Ovary (tissue), 9 donors: ENCODE results near the gene VCP. TPM values are rescaled to one million over a fixed set of nuclear protein-coding genes. Genes with fewer than 3 reads are reported as not detected.

Experiments used
- DNase-seq, 5 donors: peaks; one replicate each; pipeline ENCODE4 v3.0.0-alpha.2; 2019 to 2020
- H3K27ac ChIP-seq, 2 donors: fragments of 200-600 bp; one replicate each; pipeline versions ENCODE4 v1.5.1 to v1.8.0; 2019 to 2022
- H3K27me3 ChIP-seq: fragments of 200-600 bp; one replicate; pipeline ENCODE4 v1.8.0; 2022
- H3K36me3 ChIP-seq: fragments of 200-600 bp; sonication (generic); one replicate; pipeline ENCODE4 v1.5.1; 2019
- H3K4me1 ChIP-seq: one replicate; pipeline ENCODE4 v1.8.1; 2013; ENCODE audit warnings: mild to moderate bottlenecking, moderate library complexity; ENCODE audit not compliant: insufficient read depth
- H3K4me3 ChIP-seq: fragments of 200-600 bp; sonication (generic); one replicate; pipeline ENCODE4 v1.5.1; 2017
- H3K9me3 ChIP-seq, 2 donors: fragments of 200-600 bp in 1 of 2; sonication (generic) in 1 of 2; one replicate each; pipeline versions ENCODE4 v1.5.1 to v1.8.1; 2013 to 2019; ENCODE audit warnings: mild to moderate bottlenecking in 1 of 2, moderate library complexity in 1 of 2
- CTCF ChIP-seq, 3 donors: fragments of 450-650 bp in 2 of 3; fragments of 200-600 bp in 1 of 3; IDR thresholded peaks; one replicate each; pipeline versions ENCODE4 v1.5.1 to v1.8.0; 2016 to 2022; ENCODE audit warnings: antibody characterized with exemption in 3 of 3, mild to moderate bottlenecking in 1 of 3
- EP300 ChIP-seq: sonication (generic); formaldehyde crosslinking; IDR thresholded peaks from one replicate; pipeline ENCODE4 v1.6.1; 2017; ENCODE audit warnings: antibody characterized with exemption
- POLR2A ChIP-seq: fragments of 450-650 bp; IDR thresholded peaks from one replicate; pipeline ENCODE4 v1.6.1; 2017; ENCODE audit warnings: antibody characterized with exemption, mild to moderate bottlenecking, moderate library complexity
- WGBS, 3 donors: extraction: QIAGEN DNeasy Blood & Tissue Kit in 1 of 3; methylation state at CpG; one replicate each; pipeline versions ENCODE4 v1.1.5 to v1.1.7; 2013 to 2017; 5-methylcytosine and 5-hydroxymethylcytosine counted together
- intact Hi-C, 4 donors: fragments of 100-400 bp; cut with DNase I; formaldehyde crosslinking; loops; one replicate each; pipeline versions ENCODE4 v1.11.0 to v1.15.1; 2022 to 2023
- polyA plus RNA-seq, 2 donors: library from polyadenylated mRNA; stranded (reverse); fragments of 200-250 nt in 1 of 2; fragments of 350-450 nt in 1 of 2; fragmentation: Illumina TruSeq in 1 of 2; extraction: RNeasy Lipid Tissue Mini Kit (QIAGEN cat#74804) in 1 of 2; gene quantifications; one replicate each; pipeline ENCODE4 v1.2.3, GENCODE V29; 2013 to 2014
- total RNA-seq, 7 donors: library from RNA; depleted of rRNA in 2 of 7; stranded (reverse); fragments of >200 nt in 2 of 7; fragmentation: NEBNext Ultra II Directional in 3 of 7; extraction: Animal tissue kit (Norgen Biotek cat#: 25700) in 3 of 7; gene quantifications; one replicate each; pipeline versions ENCODE4 v1.1.0 to v1.2.4, GENCODE V29; 2016 to 2023
- donor health status: DM: no; HTN: no; CAD: no; lungs with moderate emphysema.
- donor health status: DM: no; HTN: no; CAD: no.
- donor health status: Bipolar disorder and iron deficiency.
- donor health status: DM: yes; HTN: yes; CAD: no.
- donor health status: DM: no; HTN: no; CAD: no.
- donor health status: DM: yes; HTN: yes; CAD: no.

VCP gene
- total and polyA plus RNA-seq, 9 donors = 78.0 to 276 (median 149) TPM

GRCh38 chr9:35107297-35108290, 35.2 kb upstream of the VCP start:
- no peak for TF ChIP-seq POLR2A
- TF ChIP-seq EP300 = no peak
- no peak for TF ChIP-seq CTCF (IDR thresholded peaks at IDR 0.05)
- WGBS, 3 donors = 75 to 79% (median 79%) methylated on average over 18 of the region's 18 CpGs
- H3K27ac ChIP-seq = no peak overlapping the region
- DNase-seq = no peak
- H3K4me1 ChIP-seq = peaks cover 11% of the 10 kb centered on the region
- no peak overlapping the region for H3K4me3 ChIP-seq
- intact Hi-C loops = no loop called here
- no peaks in the 10 kb centered on the region for H3K36me3 ChIP-seq
- H3K9me3 ChIP-seq = no peaks in the 10 kb centered on the region
- H3K27me3 ChIP-seq = no peaks in the 10 kb centered on the region

- intact Hi-C loops = no loop called here
- no peak for DNase-seq
- TF ChIP-seq CTCF (IDR thresholded peaks at IDR 0.05) = no peak
- no peak for TF ChIP-seq POLR2A
- TF ChIP-seq EP300 = no peak
- Histone ChIP-seq H3K36me3 (no peaks in the 10 kb centered on the region), H3K27me3 (no peaks in the 10 kb centered on the region), H3K27ac (no peak overlapping the region), H3K9me3 (no peaks in the 10 kb centered on the region), H3K4me1 (peaks cover 20% of the 10 kb centered on the region), H3K4me3 (no peak overlapping the region)
- 84 to 87% (median 84%) methylated on average over 7 of the region's 7 CpGs for WGBS, 3 donors
Measured at GRCh38 chr9:35106343-35106730, 33.9 kb upstream of the VCP start.

GRCh38 chr9:35105571-35106342, 33.3 kb upstream of the VCP start:
- Histone ChIP-seq H3K4me1 (peaks cover 20% of the 10 kb centered on the region), H3K9me3 (no peaks in the 10 kb centered on the region), H3K27me3 (no peaks in the 10 kb centered on the region), H3K27ac (no peak overlapping the region), H3K36me3 (no peaks in the 10 kb centered on the region), H3K4me3 (no peak overlapping the region)
- WGBS, 3 donors = 88 to 91% (median 88%) methylated on average over 13 of the region's 13 CpGs
- no peak for DNase-seq
- TF ChIP-seq POLR2A (no peak), EP300 (no peak), CTCF (IDR thresholded peaks at IDR 0.05) (no peak)
- intact Hi-C loops = no loop called here

GRCh38 chr9:35105126-35105525, 32.7 kb upstream of the VCP start:
- no peak for TF ChIP-seq CTCF (IDR thresholded peaks at IDR 0.05)
- TF ChIP-seq EP300 = no peak
- TF ChIP-seq POLR2A = no peak
- H3K27me3 ChIP-seq = no peaks in the 10 kb centered on the region
- intact Hi-C loops = no loop called here
- H3K27ac ChIP-seq = no peak overlapping the region
- H3K36me3 ChIP-seq = no peaks in the 10 kb centered on the region
- 80 to 84% (median 83%) methylated on average over 12 of the region's 12 CpGs for WGBS, 3 donors
- H3K9me3 ChIP-seq = no peaks in the 10 kb centered on the region
- no peak overlapping the region for H3K4me3 ChIP-seq
- peaks cover 15% of the 10 kb centered on the region for H3K4me1 ChIP-seq
- DNase-seq = no peak
